ENCODE data around the gene TBC1D16.

The TBC1D16 gene

GRCh38 chr17:79937391-79938335, 98.0 kb downstream of the TBC1D16 start:
- DNase-seq (ENCODE audit: low spot score), result no peak

GRCh38 chr17:79936641-79937381, 98.9 kb downstream of the TBC1D16 start:
- DNase-seq (ENCODE audit: low spot score), result no peak

- no peak for DNase-seq (ENCODE audit: low spot score)
Measured at GRCh38 chr17:79936050-79936449, 99.6 kb downstream of the TBC1D16 start.

DNA sequence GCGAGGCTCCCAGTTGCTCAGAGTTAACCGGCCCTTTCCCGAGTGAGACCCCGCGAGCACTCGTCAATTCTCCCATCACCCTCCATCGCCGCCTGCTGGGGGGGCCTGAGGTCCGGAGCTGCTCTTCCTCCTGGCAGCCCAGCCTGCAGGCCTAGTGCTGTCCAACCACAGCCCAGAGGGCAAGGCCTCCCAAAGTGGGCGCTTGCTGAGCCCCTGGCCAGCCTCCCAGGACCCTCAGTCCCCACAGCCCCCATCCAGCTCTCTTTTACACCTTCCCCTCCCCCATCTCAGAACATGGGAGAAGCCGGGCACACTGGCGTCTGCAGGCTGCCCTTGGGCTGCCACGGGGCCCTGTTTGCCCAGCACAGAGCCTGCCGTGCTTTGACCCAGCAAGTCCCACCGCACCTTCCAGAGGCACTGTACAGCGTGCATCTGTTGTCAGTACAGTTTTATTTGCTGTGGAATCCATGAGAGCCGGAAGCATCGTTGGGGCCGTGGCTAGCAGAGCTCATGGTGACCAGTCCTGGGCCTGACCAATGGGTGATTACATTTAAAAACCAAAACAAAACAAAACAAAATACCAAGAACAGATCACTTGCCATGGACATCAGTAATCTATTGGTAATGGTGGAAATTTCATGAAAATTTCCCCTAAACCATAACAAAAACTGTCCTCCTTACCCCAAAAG, 100.3 kb downstream of the TBC1D16 start:
- no peak for DNase-seq (ENCODE audit: low spot score)

- no peak for DNase-seq (ENCODE audit: low spot score)
Measured at GRCh38 chr17:79934653-79934970, 101.1 kb downstream of the TBC1D16 start.

DNA sequence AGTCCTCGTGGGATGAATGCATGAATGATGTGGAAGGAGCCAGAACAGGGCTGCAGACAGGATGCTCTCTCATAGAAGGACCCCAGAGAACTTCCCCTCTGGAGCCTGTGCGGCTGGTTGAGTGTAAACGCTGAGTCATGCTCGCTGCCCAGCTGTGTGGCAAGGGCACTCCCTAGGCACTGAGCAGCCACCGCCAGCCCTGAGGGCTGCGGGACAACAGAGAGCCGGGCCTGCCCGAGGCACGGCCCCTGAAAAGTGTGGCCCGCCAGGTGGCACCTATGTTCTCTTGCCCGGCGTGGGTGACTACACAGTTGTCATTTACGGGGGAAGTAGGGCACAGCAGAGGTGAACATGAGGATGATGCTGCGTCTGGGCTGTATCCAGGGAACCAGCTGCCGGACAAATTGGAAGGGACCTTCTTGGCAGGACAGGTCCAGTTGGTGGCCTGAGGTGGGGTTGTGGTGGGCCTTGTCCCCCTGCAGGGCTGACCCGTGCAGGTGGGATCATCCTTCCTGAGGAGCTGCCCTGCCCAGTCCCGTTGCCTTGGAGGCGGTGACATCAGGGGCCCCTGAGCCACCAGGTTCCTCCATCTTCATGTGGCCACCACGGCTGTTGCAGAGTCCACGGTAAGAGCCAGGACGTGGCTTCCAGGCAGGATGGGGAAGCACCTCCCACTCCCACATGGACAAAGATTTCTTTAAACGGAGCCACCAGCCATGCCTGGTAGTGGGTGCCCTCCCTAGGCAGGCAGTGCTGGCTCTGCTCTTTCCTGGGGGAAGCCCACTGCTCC, 101.6 kb downstream of the TBC1D16 start:
- DNase-seq (ENCODE audit: low spot score), result peak; percentile 85

- no peak for DNase-seq (ENCODE audit: low spot score)
Measured at GRCh38 chr17:79932451-79933306, 103.0 kb downstream of the TBC1D16 start.

- no peak for DNase-seq (ENCODE audit: low spot score)
Measured at GRCh38 chr17:79931817-79932309, 103.8 kb downstream of the TBC1D16 start.

- DNase-seq (ENCODE audit: low spot score), result no peak
Measured at GRCh38 chr17:79930877-79931816, 104.5 kb downstream of the TBC1D16 start.

DNA sequence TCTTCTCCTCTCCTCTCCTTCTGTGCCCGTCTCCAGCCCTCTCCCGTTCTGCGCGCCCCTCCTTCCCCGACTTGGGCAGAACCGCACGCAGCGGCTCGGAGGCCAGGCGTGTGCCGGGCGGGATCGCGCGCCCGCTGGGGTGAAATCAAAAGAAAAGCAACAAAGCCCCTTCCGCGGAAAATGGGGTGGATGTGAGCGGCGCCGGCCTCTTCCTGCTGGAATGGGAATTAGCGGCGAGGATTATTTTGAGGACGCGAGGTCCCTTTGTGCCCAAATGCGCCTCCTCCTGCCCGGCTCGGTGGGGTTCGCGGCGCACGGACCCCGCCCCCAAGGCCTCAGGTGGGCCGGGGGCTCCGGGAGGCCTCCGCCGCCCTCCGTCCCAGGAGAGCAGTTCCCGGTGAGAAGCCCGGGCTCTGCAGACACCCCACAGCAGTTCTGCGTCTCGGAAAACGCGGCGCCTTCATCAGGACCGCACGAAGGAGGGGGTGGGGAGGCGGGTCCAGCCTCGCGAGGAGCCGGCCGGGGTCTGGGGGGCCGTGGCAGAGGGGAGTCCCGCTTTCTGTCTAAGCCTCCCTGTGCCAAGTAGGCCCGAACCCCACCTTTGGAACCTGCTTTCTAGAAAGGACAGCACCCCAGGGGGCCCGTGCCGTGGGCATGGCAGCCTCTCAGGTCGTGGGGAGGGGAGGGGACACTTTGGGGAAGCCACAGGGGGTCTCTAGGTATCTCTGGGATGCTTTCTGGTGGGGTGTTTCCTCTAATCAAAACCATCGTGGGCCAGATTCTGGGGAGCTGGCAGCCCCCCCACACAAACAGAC, 105.4 kb downstream of the TBC1D16 start:
- peak; percentile 22 for DNase-seq (ENCODE audit: low spot score)

DNA sequence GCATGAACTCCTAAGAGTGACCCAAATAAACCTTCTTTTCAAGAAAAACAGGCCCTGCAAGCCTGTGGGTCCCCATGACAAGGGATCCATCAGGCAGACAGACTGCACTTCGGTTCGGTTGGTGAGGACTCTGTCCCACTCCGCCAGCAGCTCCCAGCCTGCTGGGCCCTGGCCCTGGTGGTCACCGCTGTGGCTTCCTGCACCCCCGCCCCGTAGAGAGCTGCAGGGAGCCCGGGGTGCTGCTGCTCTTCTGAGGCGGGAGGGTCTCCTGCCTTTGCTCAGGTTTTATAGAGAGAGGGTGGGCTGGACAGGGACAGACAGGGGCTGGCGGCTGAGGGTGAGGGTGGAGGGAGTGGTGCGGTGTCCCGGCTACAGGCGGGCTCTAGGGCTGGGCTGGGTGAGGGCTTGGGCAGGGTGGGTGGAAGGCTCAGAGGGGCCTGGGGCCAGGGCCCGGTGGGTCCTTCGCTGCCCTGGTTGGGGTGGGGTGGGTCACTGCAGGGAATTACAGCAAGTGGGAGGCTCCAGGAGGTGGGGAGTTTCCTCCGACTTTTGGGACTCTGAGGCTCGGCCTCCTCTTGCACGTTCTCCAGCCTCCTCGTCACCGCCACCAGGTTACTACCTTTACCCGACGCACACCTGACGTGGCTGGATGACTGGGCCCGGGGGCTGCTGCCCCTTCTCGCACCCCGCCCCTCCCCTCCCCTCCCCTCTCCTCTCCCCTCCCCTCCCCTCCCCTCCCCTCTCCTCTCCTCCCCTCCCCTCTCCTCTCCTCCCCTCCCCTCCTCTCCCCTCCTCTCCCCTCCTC, 106.2 kb downstream of the TBC1D16 start:
- DNase-seq (ENCODE audit: low spot score), result no peak

GRCh38 chr17:79928502-79929256, 107.0 kb downstream of the TBC1D16 start:
- DNase-seq (ENCODE audit: low spot score), result no peak

- no peak for DNase-seq (ENCODE audit: low spot score)
Measured at GRCh38 chr17:79927688-79928501, 107.8 kb downstream of the TBC1D16 start.

GRCh38 chr17:79927136-79927661, 108.5 kb downstream of the TBC1D16 start:
- no peak for DNase-seq (ENCODE audit: low spot score)

- no peak for DNase-seq (ENCODE audit: low spot score)
Measured at GRCh38 chr17:79926605-79927135, 109.0 kb downstream of the TBC1D16 start.

DNA sequence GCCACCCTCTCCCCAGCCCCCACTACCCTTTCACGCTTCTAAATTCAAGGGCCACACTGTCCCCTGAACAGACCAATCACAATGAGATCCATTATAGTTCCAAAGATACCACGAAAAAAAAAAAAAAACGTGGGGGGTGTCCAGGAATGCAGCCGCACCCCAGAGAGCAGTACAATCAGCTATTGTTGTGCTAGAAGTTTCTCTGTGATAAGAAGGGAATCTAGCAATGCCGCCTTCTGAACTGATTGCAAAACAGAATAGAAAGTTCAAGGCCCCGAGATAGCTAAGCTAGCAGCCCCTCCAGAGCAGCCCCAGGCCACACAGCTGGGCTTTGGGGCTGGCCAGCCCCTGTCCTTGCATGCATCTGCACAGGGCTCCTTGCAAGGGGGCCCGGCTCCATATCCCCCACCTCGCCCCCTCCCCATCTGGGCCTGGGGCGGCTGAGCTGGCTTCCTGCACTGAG, 109.5 kb downstream of the TBC1D16 start:
- DNase-seq (ENCODE audit: low spot score), result no peak
